HG03103 (cell line): ENCODE data around the gene PAGE4.

Experiments
- ATAC-seq: cut with Tn5 transposase; IDR thresholded peaks from one replicate; pipeline ENCODE4 v1.9.1; 2021; ENCODE audit warnings: low read depth; ENCODE audit not compliant: unreplicated experiment

PAGE4 gene, protein sequence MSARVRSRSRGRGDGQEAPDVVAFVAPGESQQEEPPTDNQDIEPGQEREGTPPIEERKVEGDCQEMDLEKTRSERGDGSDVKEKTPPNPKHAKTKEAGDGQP

DNA sequence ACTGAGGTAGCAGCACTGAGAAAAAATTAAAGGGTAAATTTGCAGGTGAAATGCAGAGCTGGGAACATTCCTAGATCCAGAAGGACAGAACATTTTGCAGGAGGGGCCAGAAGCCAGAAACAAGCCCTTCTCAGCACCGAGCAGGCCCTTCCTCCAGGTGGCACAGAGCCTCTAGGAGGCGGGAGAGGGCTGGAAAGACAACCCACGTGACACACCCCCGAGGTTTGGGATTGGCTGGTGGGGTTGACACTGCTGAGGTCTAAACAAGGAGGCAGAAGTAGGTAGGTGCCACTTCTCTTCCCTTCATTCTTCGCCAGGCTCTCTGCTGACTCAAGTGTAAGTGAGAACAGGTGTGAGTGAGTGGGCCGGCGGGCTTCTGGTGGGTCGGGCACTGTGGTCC lies at the start of gene PAGE4:
PAGE4 (plus strand) TSS at position 288 of the 400 bp plus-strand sequence. CDS start 1,126 bp downstream, outside the sequence.
- no peak for ATAC-seq

DNA sequence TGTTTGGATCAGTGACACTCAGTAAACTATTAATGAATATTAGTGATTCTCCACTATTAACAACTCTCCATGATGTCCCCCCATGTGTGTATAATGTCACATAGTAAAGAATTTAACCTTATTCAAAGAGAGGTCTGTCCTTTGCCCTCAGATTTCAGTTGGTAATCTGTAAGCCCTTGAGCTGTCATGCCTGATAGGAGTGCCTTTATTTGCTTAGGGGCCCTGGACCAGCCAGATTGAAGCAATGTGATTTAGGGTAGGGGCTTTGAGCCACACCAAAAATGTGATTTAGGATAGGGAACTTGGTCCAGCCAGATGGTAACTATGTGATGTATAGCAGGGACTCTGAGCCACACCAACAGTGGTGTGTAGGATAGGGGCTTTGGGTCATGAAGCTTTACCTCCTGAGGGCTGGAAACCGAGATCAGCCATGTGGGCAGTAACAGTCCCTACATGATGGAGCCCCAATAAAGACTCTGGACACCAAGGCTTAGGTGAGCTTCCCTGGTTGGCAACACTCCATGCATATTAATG lies 44.3 kb upstream of the PAGE4 start:
- ATAC-seq: no peak

DNA sequence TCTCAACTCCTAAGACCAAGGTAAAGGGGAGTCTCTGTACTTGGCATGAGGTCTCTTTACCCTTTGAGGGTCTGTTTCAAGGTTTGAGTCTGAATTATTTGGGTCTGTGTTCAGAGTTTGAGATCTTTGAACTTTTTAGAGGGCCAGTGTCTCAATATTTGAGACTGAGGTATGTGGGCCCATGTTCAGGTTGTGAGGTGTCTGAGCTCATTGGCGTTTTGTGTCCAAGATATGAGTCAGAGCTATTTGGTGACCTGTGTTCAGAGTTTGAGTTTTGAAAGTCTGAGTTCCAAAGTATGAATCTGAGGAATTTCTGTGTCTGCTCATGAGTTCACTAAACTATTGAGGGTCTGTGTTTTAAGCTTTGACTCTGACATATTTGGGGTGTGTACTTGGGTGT lies 36.7 kb upstream of the PAGE4 start:
- no peak for ATAC-seq

DNA sequence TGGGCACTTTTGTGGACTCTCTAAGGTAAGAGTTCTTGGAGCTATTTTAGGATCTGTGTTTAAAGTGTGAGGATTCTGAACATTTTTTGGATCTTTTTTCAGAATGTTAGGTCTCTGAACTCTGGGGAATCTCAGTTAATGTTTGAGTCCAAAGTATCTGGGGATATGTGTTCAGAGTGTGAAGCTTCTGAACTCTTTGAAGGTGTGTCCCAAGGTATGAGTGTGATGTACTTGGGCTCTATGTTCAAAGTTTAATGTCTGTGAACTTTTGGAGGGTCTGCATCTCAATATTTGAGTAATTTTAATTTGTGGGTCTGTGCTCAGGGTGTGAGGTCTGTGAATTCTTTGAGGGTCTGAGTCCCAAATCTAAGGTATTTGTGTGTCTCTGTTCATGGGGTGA lies 35.4 kb upstream of the PAGE4 start:
- ATAC-seq: no peak

DNA sequence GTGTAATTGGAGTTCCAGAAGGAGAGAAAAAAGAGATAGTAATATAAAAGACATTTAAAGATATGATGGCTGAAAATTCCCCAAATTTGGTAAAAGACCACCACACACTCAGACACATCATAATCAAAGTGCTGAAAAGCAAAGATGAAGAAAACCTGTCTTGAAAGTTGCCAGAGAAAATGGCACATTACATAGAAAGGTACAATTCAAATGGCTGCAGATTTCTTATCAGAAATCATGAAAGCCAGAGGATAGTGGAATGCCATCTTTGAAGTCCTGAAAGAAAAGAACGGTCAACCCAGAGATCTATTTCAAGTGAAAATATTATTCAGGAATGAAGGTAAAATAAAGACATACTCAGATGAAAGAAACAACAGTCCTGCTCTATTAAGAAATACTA lies 29.3 kb upstream of the PAGE4 start:
- no peak for ATAC-seq

DNA sequence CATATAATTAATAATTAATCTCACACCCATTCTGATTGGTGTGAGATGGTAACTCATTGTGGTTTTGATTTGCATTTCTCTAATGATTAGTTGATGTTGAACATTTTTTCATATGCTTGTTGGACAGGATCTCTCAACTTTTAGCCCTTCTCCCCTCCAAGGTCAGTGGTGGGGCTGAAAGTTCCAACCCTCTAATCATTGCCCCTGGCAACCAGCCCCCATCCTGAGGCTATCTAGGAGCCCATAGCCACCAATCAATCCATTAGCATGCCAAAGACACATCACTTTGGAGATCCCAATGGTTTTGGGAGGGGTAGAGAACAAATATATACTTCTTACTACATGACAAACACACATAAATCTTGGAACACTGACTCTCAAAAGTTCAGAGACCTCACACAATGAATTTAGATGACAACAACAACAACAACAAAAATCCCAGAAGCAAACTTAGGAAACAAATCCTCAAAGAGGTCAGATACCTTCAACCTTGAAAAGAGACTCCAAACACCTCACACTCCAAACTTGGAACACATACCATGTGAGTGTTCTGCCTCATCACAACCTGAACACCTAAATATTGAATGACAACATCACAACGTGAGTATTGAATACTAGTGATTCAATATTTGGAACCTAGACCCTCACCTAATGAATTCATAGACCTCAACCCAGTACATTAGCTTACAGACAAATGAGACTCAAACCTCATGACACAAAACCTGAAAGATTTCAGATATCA lies 19.0 kb upstream of the PAGE4 start:
- ATAC-seq: no peak

DNA sequence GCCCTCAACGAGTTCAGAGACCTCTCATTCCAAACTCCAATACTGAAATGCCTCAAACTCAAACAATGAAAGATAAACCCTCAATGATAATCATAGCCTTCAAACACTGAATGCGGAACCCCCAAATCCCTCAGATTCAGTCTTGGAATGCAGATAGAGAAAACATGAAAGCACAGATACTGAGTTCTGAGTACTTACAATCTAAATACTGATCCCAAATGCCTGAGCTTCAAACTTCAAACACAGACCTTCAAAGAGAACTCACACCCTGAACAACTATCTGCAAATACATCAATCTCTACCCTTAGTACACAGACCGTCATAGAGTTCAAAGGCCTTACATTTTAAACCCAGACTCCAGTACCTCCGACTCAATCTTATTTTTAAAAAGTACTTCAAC lies 16.9 kb upstream of the PAGE4 start:
- ATAC-seq: no peak

DNA sequence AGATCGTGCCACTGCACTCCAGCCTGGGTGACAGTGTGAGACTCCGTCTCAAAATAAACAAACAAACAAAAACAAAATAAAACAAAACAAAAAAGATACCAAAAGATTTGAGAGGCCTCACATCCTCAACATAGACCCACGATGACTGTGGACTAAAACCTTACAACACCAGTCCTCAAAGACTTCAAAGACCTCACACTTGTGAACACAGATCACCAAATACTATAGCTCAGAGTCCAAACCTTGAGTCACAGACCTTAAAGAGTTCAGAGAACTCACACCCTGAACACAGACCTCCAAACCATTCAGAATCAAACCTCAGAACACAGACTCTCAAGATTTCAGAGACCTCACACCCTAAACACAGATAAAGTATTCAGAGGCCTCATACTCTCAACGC lies 12.7 kb upstream of the PAGE4 start:
- no peak for ATAC-seq

DNA sequence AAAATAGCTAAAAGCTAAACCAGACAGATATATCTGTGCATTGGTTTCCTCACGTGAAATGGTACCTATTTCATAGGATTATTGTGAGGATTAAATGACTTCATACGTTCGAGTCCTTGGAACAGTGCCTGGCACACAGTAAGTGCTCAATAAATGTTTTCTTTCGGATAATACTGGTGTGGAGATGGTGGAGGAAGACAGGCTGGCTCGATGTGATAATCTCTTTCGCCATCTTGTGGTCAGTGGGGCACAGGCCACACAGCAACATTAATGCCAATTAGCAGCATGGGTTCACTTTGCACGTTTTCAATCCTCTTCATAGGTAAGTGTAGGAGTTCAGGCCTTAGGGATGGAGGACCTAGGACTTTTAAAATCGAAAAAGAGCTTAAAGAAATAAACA lies 9.3 kb downstream of the PAGE4 start:
- no peak for ATAC-seq

DNA sequence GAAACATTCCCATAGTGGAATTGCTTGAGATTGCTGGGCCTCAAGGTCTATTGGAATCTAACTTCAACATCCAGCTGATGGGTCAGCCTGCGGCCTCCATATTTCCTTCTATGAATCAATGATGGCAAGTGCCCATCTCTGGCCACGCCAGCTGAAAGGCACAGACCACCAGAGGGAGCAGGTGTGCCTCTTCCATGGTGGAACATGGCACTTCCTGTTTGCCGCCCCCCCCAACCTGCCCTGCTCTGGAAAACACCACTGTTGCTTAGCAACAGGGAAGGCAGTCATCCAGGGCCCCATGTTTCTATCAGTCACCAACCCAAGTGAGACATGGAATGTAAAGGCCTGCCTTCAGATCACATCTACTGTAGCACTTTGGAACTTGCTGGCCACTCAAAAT lies 11.6 kb downstream of the PAGE4 start:
- ATAC-seq: no peak

DNA sequence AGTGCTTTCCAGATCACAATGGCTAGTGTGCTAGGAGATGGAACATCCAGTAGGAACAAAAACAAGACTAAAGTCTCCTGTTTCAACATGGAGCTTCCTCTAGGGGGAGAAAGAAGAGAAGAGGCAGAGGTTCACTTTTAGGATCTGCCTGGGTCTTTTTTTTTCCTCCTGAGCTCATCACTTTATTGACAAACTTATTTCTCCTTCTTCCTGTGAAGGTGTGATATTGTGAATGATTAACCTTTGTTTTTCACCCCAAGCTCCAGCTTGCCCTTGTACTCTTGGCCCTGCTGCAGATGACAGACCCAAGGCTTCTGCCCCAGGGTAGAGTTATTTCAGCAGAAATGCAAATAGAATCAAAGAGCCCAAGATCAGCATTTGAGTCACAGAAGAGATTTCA lies 13.5 kb downstream of the PAGE4 start:
- no peak for ATAC-seq

DNA sequence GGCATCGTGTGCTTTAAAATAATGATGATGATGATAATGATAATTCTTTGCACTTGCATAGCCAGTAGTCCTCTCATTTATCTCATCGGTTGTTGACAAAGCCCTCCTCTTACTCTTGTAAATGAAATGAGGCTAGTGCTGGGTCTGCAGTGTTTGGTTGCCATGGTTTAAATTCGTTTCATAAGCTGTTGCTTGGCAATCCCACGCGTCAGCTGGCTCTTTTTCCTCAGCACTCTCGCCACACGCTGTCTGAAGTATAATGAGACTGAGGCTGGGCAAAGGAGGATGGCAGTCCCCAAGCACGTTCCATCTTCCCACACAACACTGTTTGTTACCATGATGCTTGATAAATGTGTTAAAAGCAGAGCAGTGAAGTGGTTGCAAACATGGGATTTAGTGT lies 15.5 kb downstream of the PAGE4 start:
- ATAC-seq: no peak

DNA sequence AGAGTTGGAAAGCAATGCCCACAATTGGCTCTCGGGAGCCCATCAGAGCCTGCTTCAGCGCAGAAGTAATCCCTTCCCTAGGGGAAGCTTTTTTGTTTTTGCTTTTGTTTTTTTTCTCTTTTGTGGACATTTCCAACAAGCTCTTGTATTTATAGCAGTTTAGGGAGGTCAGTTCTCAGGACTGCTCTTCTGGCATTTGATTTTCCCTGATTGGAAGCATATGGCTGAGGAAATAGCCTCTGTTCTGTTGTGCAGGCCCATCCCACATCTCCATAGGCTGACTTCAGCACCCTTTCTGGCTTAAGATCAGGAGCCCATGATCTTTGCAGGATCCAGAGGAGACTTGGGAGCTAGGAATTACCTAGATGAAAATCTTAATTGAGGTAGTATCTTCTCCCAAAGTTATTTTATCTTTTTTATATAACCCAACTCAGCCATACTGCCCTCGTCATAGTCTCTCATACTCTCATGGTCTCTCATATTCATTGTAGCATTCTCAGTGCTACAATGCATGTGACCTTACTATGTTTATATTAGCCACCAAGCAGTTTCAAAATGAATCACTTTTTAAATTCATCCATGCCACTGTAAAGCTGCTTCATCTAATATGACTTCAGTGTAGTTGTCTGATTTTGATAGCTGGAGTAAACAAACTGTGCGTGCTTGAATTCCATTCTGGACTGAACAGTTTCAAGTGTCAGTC lies 16.7 kb downstream of the PAGE4 start:
- ATAC-seq: no peak

DNA sequence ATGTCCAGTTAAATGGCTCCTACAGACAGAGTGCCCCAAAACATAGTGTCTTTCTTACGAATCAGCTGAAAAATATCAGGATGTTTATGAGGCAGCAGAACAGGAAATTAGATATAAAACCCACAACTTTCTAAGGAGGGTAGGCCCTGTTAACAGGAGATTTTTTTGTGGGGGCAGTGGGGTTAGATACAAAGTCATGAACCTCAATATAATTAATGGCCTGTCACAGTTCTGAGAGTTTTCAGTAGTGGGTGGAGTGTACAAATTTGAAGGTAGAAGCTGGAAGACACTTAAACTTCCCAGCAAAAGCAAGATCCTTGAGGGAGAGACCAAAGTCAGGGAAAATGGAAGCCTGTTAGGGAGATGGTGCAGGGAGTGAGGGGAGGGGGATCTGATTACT lies 17.4 kb downstream of the PAGE4 start:
- ATAC-seq: no peak

DNA sequence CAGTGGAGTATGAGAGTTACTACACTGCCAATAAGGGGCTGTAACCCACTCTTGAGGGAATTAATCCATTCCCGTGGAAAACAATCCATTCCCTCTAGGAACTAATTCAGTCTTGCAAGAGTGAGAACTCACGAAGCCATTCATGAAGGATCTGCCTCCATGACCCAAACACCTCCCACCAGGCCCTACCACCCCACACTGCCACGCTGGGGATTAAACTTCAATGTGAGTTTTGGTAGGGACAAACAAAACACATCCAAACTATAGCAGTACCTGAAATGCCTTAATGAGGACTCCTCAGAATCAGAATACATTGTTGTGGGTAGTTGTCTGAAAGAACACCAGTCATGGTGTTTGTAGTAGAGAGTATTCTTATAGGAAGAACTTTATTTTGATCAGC lies 19.2 kb downstream of the PAGE4 start:
- no peak for ATAC-seq

DNA sequence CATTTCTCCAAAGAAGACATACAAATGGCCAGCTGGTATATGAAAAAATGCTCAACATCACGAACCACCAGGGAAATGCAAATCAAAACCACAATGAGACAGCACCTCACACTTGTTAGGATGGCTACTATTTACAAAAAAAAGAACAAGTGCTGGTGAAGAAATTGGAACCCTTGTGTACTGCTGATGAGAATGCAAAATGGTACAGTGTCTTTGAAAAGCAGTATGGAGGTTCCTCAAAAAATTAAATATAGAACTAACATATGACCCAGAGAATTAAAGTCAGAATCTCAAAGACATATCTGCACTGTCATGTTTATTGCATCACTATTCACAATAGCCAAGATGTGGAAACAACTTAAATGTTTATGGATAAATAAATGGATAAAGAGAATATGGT lies 20.9 kb downstream of the PAGE4 start:
- ATAC-seq: no peak

DNA sequence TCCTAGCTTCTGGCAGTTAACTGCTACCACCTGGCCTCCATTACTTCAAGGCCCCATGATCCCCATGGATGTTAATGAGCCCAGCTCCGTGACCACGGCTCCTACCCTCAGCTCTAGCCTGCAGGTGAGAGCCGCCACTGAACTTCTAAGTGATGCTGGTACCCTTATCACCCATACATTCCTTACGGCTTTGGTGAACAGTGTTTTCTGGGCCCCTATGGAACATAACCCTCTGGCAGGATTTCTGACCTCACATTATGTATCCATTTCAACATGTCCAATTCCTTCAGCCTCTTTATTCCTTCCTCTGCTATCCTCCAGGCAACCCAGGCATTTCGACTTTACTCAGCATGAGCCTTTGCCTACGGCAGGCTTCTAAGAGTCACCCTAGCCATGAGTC lies 24.6 kb downstream of the PAGE4 start:
- no peak for ATAC-seq

DNA sequence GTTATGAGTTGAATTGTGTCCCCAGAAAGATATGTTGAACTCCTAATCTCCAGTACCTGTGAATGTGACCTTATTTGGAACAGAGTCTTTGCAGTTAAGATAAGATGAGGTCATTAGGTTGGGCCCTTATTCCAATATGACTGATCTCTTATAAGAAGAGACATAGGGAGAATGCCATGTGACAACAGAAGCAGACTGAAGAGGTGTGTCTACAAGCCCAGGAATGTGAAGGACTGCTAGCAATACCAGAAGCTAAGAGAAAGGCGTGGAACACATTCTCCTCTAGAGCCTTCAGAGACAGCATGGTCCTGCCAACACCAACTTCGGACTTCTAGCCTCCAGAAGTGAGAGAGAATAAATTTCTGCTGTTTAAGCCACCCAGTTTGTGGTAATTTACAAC lies 27.7 kb downstream of the PAGE4 start:
- no peak for ATAC-seq

DNA sequence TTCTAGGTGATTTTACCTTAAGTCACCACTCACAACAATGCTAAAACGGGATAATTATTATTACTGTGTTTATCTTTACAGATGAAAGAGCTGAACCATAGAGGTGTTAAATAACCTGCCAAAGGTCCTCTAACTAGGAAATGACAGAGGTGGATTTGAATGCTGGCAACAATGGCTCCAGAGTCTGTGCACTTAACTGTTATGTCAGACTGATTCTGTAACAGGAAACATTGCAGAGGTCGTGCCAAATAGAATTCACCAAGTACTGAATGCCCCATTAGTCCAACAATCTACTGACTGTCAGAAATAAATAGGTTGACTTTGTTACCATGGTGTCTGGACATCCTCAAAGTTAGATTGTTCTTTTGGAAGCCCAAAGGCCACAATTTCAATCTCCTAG lies 29.2 kb downstream of the PAGE4 start:
- no peak for ATAC-seq

DNA sequence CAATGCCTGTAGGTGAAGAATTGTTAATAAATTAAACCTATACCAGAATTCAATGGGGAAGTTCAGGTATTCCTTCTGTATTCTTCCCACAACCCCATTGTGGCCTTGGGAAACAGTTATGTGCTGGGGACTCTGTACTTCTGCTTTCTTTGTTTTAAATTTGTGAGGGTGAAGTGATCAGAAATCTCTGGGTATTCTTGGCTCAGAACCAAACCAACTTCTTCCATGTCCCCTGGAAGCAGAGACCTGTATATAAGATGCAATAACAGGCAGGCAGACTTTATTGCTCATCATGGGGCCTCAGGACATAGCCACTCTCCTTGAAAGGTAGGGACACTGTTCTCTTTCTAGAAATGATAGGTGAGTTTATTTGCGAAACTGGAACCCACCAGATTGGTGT lies 30.4 kb downstream of the PAGE4 start:
- ATAC-seq: no peak

DNA sequence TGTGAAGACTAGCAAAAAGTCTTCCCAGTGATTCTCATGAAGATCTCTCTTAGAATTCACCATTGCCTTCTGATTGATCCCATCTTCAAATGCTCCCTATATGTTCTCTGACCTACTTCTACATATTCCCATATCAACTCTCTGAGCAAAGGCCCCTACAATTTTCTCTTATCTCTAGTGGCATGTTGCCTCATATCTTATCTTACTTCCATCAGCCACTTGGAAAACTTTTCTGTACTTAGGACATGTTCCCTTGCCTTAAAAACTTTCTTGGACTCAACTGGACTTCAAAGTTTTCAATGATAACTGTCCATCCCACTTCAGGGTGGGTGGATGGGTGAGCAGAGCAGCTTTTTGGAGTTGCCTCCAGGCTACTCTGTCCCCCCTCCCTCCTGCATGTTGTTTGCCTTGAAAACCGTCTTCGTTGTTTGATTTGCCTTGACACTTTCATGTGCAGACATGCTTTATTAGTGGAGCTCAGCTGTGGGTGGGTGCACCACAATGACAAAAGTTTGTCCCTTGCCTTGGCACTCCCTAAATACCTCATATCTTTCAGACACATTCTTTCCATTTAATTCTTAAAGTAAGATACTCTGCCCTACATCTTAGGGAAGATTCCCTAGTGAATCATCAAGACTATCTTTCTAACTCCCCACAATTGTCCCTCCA lies 31.9 kb downstream of the PAGE4 start:
- ATAC-seq: no peak
